GM18526 (cell line): ENCODE data around the gene FMO2.

Experiments used
- POLR2A ChIP-seq: IDR thresholded peaks from 3 replicates; pipeline ENCODE4 v1.6.1; 2011; ENCODE audit not compliant: insufficient read length; ENCODE audit errors: extremely low read depth

Gene FMO2

GRCh38 chr1:171160639-171161354 is 24.3 kb upstream of the FMO2 start:
- no peak for TF ChIP-seq POLR2A

- no peak for TF ChIP-seq POLR2A
Observed at GRCh38 chr1:171161431-171161830, 23.7 kb upstream of the FMO2 start.

- TF ChIP-seq POLR2A = no peak
Observed at GRCh38 chr1:171166361-171166760, 18.7 kb upstream of the FMO2 start.

- no peak for TF ChIP-seq POLR2A
Observed at GRCh38 chr1:171167785-171168184, 17.3 kb upstream of the FMO2 start.

- TF ChIP-seq POLR2A = no peak
Observed at GRCh38 chr1:171172471-171172870, 12.6 kb upstream of the FMO2 start.

GRCh38 chr1:171173069-171173468 is 12.0 kb upstream of the FMO2 start:
- no peak for TF ChIP-seq POLR2A

GRCh38 chr1:171174560-171175294 is 10.4 kb upstream of the FMO2 start:
- no peak for TF ChIP-seq POLR2A

GRCh38 chr1:171177261-171177660 is 7.8 kb upstream of the FMO2 start:
- TF ChIP-seq POLR2A = no peak

- no peak for TF ChIP-seq POLR2A
Observed at GRCh38 chr1:171179318-171180227, 5.5 kb upstream of the FMO2 start.

GRCh38 chr1:171180670-171181069 is 4.4 kb upstream of the FMO2 start:
- TF ChIP-seq POLR2A = no peak

- no peak for TF ChIP-seq POLR2A
Observed at GRCh38 chr1:171188388-171189266, 3.5 kb downstream of the FMO2 start.

- no peak for TF ChIP-seq POLR2A
Observed at GRCh38 chr1:171191992-171192391, 6.9 kb downstream of the FMO2 start.

GRCh38 chr1:171195767-171196166 is 10.7 kb downstream of the FMO2 start:
- no peak for TF ChIP-seq POLR2A

- no peak for TF ChIP-seq POLR2A
Observed at GRCh38 chr1:171196351-171196750, 11.3 kb downstream of the FMO2 start.

GRCh38 chr1:171198081-171198480 is 13.0 kb downstream of the FMO2 start:
- no peak for TF ChIP-seq POLR2A

- no peak for TF ChIP-seq POLR2A
Observed at GRCh38 chr1:171204296-171204695, 19.2 kb downstream of the FMO2 start.
